H1 (cell line): Measurements from ENCODE around the gene RASL11B. TPM values are rescaled to one million over a fixed set of nuclear protein-coding genes. Genes with fewer than 3 reads are reported as not detected.
A peak's percentile ranks its signal among the peaks of the same experiment; 100 is the strongest.

Source experiments
- CTCF ChIA-PET: fragments of 300-600 bp; sonication (Branson Sonifier 250); formaldehyde crosslinking; loops from one replicate; lab custom pipeline; 2021; ENCODE audit not compliant: partially characterized antibody; lab: Charles Lee
- POLR2A ChIA-PET: fragments of 300-600 bp; sonication (Branson Sonifier 250); formaldehyde crosslinking; loops from one replicate; lab custom pipeline; 2021; ENCODE audit warnings: inconsistent platforms; ENCODE audit not compliant: partially characterized antibody; lab: Charles Lee
- DNase-seq, 2 experiments: peaks; one replicate each; pipeline versions ENCODE4 v3.0.0 to v3.0.0-alpha.2; 2010 to 2022; ENCODE audit warnings: low spot score in 2 of 2, low read depth in 1 of 2, mixed read lengths in 1 of 2
- FAIRE-seq: peaks from 2 replicates; lab custom pipeline; 2011; peaks lifted over from hg19 to GRCh38; lab: Jason Lieb, UNC
- H2AFZ ChIP-seq: 2 replicates; pipeline ENCODE4 v1.8.1; 2012; ENCODE audit warnings: low read length, inconsistent platforms
- H2AK5ac ChIP-seq: 2 replicates; pipeline ENCODE4 v1.6.1; 2013; ENCODE audit warnings: low read depth, low read length
- H2BK120ac ChIP-seq: replicated peaks from 2 replicates; pipeline ENCODE3; 2013; ENCODE audit warnings: low read depth, low read length, inconsistent platforms
- H2BK12ac ChIP-seq: 2 replicates; pipeline ENCODE4 v1.6.1; 2013; ENCODE audit warnings: low read depth, low read length
- H2BK15ac ChIP-seq: 2 replicates; pipeline ENCODE4 v1.6.1; 2013; ENCODE audit warnings: low read length
- H2BK20ac ChIP-seq: 2 replicates; pipeline ENCODE4 v1.6.1; 2013; ENCODE audit warnings: low read length
- H2BK5ac ChIP-seq: 2 replicates; pipeline ENCODE4 v1.6.1; 2013; ENCODE audit warnings: low read depth, low read length
- H3K14ac ChIP-seq: 2 replicates; pipeline ENCODE4 v1.6.1; 2013; ENCODE audit warnings: inconsistent platforms; ENCODE audit not compliant: insufficient read length
- H3K18ac ChIP-seq: 2 replicates; pipeline ENCODE4 v1.6.1; 2013; ENCODE audit warnings: low read length; ENCODE audit errors: extremely low read depth
- H3K23ac ChIP-seq: 2 replicates; pipeline ENCODE4 v1.6.1; 2013; ENCODE audit warnings: inconsistent platforms; ENCODE audit not compliant: insufficient read length
- H3K23me2 ChIP-seq: 2 replicates; pipeline ENCODE4 v1.6.1; 2013; ENCODE audit warnings: low read depth, low read length
- H3K27ac ChIP-seq: 2 replicates; pipeline ENCODE4 v1.6.1; 2011; ENCODE audit warnings: low read depth, low read length, inconsistent platforms
- H3K27me3 ChIP-seq, 4 experiments: replicated peaks in 1 of 4; 1 replicate in 1 of 4; 2 replicates in 3 of 4; pipeline versions ENCODE4 v1.6.1 to v1.8.1; 2011 to 2013; ENCODE audit warnings: low read length in 3 of 4, mild to moderate bottlenecking in 3 of 4, inconsistent platforms in 2 of 4, mixed read lengths in 2 of 4, moderate library complexity in 1 of 4; ENCODE audit not compliant: control insufficient read depth in 3 of 4, insufficient read depth in 3 of 4; ENCODE audit errors: extremely low read depth in 1 of 4
- H3K36me3 ChIP-seq, 4 experiments: 2 replicates each; pipeline versions ENCODE4 v1.6.1 to v1.8.1; 2011 to 2013; ENCODE audit warnings: mild to moderate bottlenecking in 4 of 4, low read length in 3 of 4, moderate library complexity in 2 of 4, control low read depth in 1 of 4, inconsistent platforms in 1 of 4; ENCODE audit not compliant: insufficient read depth in 4 of 4, control insufficient read depth in 2 of 4
- H3K4ac ChIP-seq: replicated peaks from 2 replicates; pipeline ENCODE3; 2013; ENCODE audit warnings: low read length, low read depth, mixed read lengths, inconsistent platforms; ENCODE audit not compliant: insufficient read length
- H3K4me1 ChIP-seq, 4 experiments: replicated peaks in 1 of 4; 1 replicate in 1 of 4; 2 replicates in 3 of 4; pipeline versions ENCODE4 v1.6.1 to v1.8.1; 2011 to 2013; ENCODE audit warnings: low read length in 3 of 4, inconsistent platforms in 2 of 4, mixed read lengths in 1 of 4; ENCODE audit not compliant: insufficient read depth in 4 of 4, control insufficient read depth in 3 of 4
- H3K4me2 ChIP-seq, 2 experiments: 2 replicates each; pipeline versions ENCODE4 v1.6.1 to v1.8.1; 2011 to 2013; ENCODE audit warnings: low read depth in 2 of 2, low read length in 2 of 2, control low read depth in 1 of 2, inconsistent platforms in 1 of 2, mild to moderate bottlenecking in 1 of 2; ENCODE audit not compliant: insufficient read depth in 1 of 2
- H3K4me3 ChIP-seq, 4 experiments: fragments of 200-600, 300-600 bp in 1 of 4; sonication (generic), shearing (Covaris generic), sonication (Bioruptor Twin) in 1 of 4; 2 replicates each; pipeline versions ENCODE4 v1.5.1 to v1.8.1; 2011 to 2016; ENCODE audit warnings: low read length in 4 of 4, low read depth in 3 of 4, control low read depth in 2 of 4, inconsistent platforms in 2 of 4, mild to moderate bottlenecking in 2 of 4, mixed read lengths in 1 of 4, moderate library complexity in 1 of 4; ENCODE audit not compliant: insufficient read depth in 2 of 4; ENCODE audit errors: extremely low read depth in 1 of 4
- H3K56ac ChIP-seq: replicated peaks from 2 replicates; pipeline ENCODE3; 2013; ENCODE audit warnings: low read depth, mild to moderate bottlenecking, mixed read lengths, low read length, inconsistent platforms; ENCODE audit not compliant: insufficient read length
- H3K79me1 ChIP-seq: 2 replicates; pipeline ENCODE4 v1.6.1; 2013; ENCODE audit warnings: low read depth, low read length, control low read depth
- H3K79me2 ChIP-seq, 2 experiments: 2 replicates each; pipeline versions ENCODE4 v1.6.1 to v1.8.1; 2012 to 2013; ENCODE audit warnings: low read length in 2 of 2, mild to moderate bottlenecking in 2 of 2, inconsistent platforms in 1 of 2; ENCODE audit not compliant: insufficient read depth in 2 of 2, control insufficient read depth in 1 of 2
- H3K9ac ChIP-seq, 4 experiments: replicated peaks in 1 of 4; 1 replicate in 1 of 4; 2 replicates in 3 of 4; pipeline versions ENCODE4 v1.6.1 to v1.8.1; 2011 to 2013; ENCODE audit warnings: low read depth in 3 of 4, low read length in 3 of 4, control low read depth in 2 of 4, mild to moderate bottlenecking in 2 of 4, moderate library complexity in 2 of 4, inconsistent platforms in 1 of 4; ENCODE audit errors: extremely low read depth in 1 of 4
- H3K9me3 ChIP-seq, 2 experiments: 2 replicates each; pipeline versions ENCODE4 v1.6.1 to v1.8.1; 2012 to 2013; ENCODE audit warnings: mild to moderate bottlenecking in 2 of 2, moderate library complexity in 2 of 2, control low read depth in 1 of 2, inconsistent platforms in 1 of 2, low read depth in 1 of 2, low read length in 1 of 2, mixed read lengths in 1 of 2; ENCODE audit not compliant: insufficient read depth in 2 of 2
- H4K20me1 ChIP-seq, 2 experiments: replicated peaks in 1 of 2; 2 replicates each; pipeline versions ENCODE3 to v1.8.1; 2011 to 2013; ENCODE audit warnings: inconsistent platforms in 2 of 2, low read length in 2 of 2, mild to moderate bottlenecking in 1 of 2; ENCODE audit not compliant: insufficient read depth in 2 of 2, control insufficient read depth in 1 of 2
- H4K5ac ChIP-seq: 2 replicates; pipeline ENCODE4 v1.6.1; 2013; ENCODE audit warnings: low read length, low read depth, mixed read lengths, inconsistent platforms; ENCODE audit not compliant: insufficient read length
- H4K8ac ChIP-seq: 2 replicates; pipeline ENCODE4 v1.8.0; 2013; ENCODE audit warnings: mild to moderate bottlenecking, moderate library complexity, low read length, inconsistent platforms; ENCODE audit not compliant: insufficient read depth; ENCODE audit errors: extremely low read depth
- H4K91ac ChIP-seq: replicated peaks from 2 replicates; pipeline ENCODE3; 2013; ENCODE audit warnings: low read length, mixed read lengths, inconsistent platforms; ENCODE audit not compliant: insufficient read length
- ATF3 ChIP-seq: IDR thresholded peaks from 2 replicates; pipeline ENCODE4 v1.6.1; 2011; ENCODE audit warnings: low read depth, mild to moderate bottlenecking, low read length; ENCODE audit not compliant: insufficient read depth
- BCL11A ChIP-seq, 2 experiments: IDR thresholded peaks; one replicate each; pipeline ENCODE4 v1.6.1; 2011; ENCODE audit warnings: low read depth in 2 of 2, low read length in 2 of 2, mild to moderate bottlenecking in 2 of 2
- HDAC6 ChIP-seq: IDR thresholded peaks from one replicate; pipeline ENCODE4 v1.7.1; 2012; ENCODE audit warnings: low read depth, mild to moderate bottlenecking, inconsistent platforms, low read length, moderate library complexity
- KDM1A ChIP-seq: fragments of 200-600, 300-600 bp; sonication (generic); IDR thresholded peaks from 2 replicates; pipeline ENCODE4 v1.7.1; 2016; ENCODE audit warnings: mild to moderate bottlenecking, low read length, borderline replicate concordance
- KDM5A ChIP-seq: fragments of 200-600 bp; IDR thresholded peaks from 2 replicates; pipeline ENCODE4 v1.7.1; 2012; ENCODE audit warnings: mild to moderate bottlenecking, low read length, inconsistent platforms, mixed read lengths
- NRF1 ChIP-seq: IDR thresholded peaks from 2 replicates; pipeline ENCODE4 v1.6.1; 2011; ENCODE audit warnings: mild to moderate bottlenecking, low read depth, low read length, improper control_type of control experiment
- SAP30 ChIP-seq: fragments of 300-600 bp; sonication (generic); IDR thresholded peaks from 2 replicates; pipeline ENCODE4 v1.7.1; 2012; ENCODE audit warnings: low read length, moderate library complexity, mild to moderate bottlenecking, inconsistent platforms; ENCODE audit not compliant: insufficient read depth, insufficient replicate concordance
- SIX5 ChIP-seq: IDR thresholded peaks from 2 replicates; pipeline ENCODE4 v1.6.1; 2011; ENCODE audit warnings: mild to moderate bottlenecking, low read depth, low read length
- SRF ChIP-seq: IDR thresholded peaks from 2 replicates; pipeline ENCODE4 v1.6.1; 2011; ENCODE audit warnings: mild to moderate bottlenecking, low read depth, low read length, moderate library complexity
- WGBS, 2 experiments: shearing (Covaris generic) in 1 of 2; methylation state at CpG; one replicate each; pipeline versions ENCODE4 v1.1.6 to v1.1.7; 2013 to 2015; ENCODE audit warnings: low lambda C conversion rate in 2 of 2, mixed read lengths in 2 of 2, inconsistent platforms in 1 of 2, low coverage in 1 of 2, missing lambda C conversion rate in 1 of 2; ENCODE audit not compliant: insufficient replicate concordance in 2 of 2, insufficient coverage in 1 of 2, insufficient read length in 1 of 2; ENCODE audit errors: extremely low coverage in 1 of 2, missing lambda C conversion rate in 1 of 2; 5-methylcytosine and 5-hydroxymethylcytosine counted together
- polyA plus RNA-seq, 7 experiments: library from polyadenylated mRNA; depleted of rRNA in 3 of 7; stranded (reverse) in 5 of 7; unstranded in 2 of 7; fragments of >200 nt in 5 of 7; fragments of 200-250 nt in 2 of 7; gene quantifications; 1 replicate in 5 of 7; 2 replicates in 1 of 7; 4 replicates in 1 of 7; pipeline versions ENCODE4 v1.2.1 to v1.2.3, GENCODE V29; 2011 to 2013; ENCODE audit warnings: missing spikeins in 2 of 7, mixed read lengths in 2 of 7
- total RNA-seq: library from RNA; stranded (reverse); fragmentation: NEBNext Ultra II Directional; extraction: Animal tissue kit (Norgen Biotek cat#: 25700); gene quantifications from 2 replicates; pipeline ENCODE4 v1.2.1, GENCODE V29; 2021
- TF ChIP-seq, protein P1 (sequence below): IDR thresholded peaks from 2 replicates; pipeline ENCODE4 v1.6.1; 2012; ENCODE audit warnings: inconsistent platforms
- TF ChIP-seq, protein P2 (sequence below): IDR thresholded peaks from 2 replicates; pipeline ENCODE4 v1.6.1; 2011; ENCODE audit warnings: low read length, improper control_type of control experiment

Gene RASL11B
- total and polyA plus RNA-seq, 2 of the 8 experiments (the other 6 are each of a cell fraction or from before 2014, with no cell fraction given): 49.8 to 75.5 TPM

DNA sequence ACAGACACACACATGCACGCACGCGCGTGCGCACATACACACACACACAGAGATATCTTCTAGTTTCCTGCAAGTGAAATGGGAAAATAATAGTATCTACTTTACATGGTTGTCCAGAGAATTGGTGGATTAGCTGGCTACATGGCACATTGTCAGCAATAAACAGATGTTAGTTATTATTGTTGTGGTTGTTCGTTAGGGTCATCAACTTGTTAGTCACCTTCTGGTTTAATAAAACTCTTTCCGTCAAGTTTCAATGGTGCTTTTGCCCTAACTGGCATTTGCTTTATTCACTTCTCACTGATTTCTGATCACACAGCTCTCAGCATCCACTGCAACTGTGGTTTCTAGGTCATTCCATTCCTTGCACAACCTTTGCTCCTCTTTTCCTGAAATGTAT lies 25.4 kb upstream of the RASL11B start:
- Histone ChIP-seq H4K20me1 (no peaks in the 10 kb centered on the region), H3K4me3 (no peak overlapping the region), H2BK5ac (peak overlapping the region; percentile 92; the same call in 1 of the 2 replicates), H3K4me1 (peaks cover 5 to 21% (median 13%) of the 10 kb centered on the region in 4 experiments), H3K23ac (no peak overlapping the region), H2AK5ac (peak overlapping the region; percentile 67; the same call in 1 of the 2 replicates), H4K8ac (no peak overlapping the region), H3K18ac (peak overlapping the region; percentile 49; the same call in 1 of the 2 replicates), H2BK120ac (peak overlapping the region; percentile 74), H3K36me3 (no peaks in the 10 kb centered on the region), H3K4me2 (no peak overlapping the region), H4K91ac (peak overlapping the region; percentile 90), H2AFZ (no peak overlapping the region), H2BK12ac (peak overlapping the region; percentile 78), H3K79me1 (no peaks in the 10 kb centered on the region), H3K4ac (peak overlapping the region; percentile 69), H3K27ac (no peak overlapping the region), H3K9ac (no peak overlapping the region), H3K56ac (no peak overlapping the region), H3K14ac (no peak overlapping the region), H3K27me3 (no peaks in the 10 kb centered on the region), H2BK15ac (no peak overlapping the region), H3K79me2 (no peaks in the 10 kb centered on the region), H3K23me2 (no peaks in the 10 kb centered on the region), H4K5ac (no peak overlapping the region), H2BK20ac (peak overlapping the region; percentile 94), H3K9me3 (no peaks in the 10 kb centered on the region)
- CTCF ChIA-PET: interaction anchor here (0.6 to 2.2 kb wide), 4 partner anchors 9 to 104 kb away, joined by 3 to 6 read pairs (median 4); no protein-coding TSS in a partner anchor
- 95% methylated on average over 7 of the region's 7 CpGs; no CpG with 5 or more reads in 1 of the 2 experiments for WGBS, 2 experiments
- POLR2A ChIA-PET: interaction anchor here (0.6 to 15.2 kb wide), 6 partner anchors 10 to 124 kb away, joined by 3 to 165 read pairs (median 8); partner anchors contain the start of gene RASL11B
- FAIRE-seq: no peak
- no peak for DNase-seq
- no peak for TF ChIP-seq SIX5
- no peak for TF ChIP-seq KDM5A
- TF ChIP-seq NRF1: no peak
- no peak for TF ChIP-seq ATF3
- TF ChIP-seq, protein P1, sequence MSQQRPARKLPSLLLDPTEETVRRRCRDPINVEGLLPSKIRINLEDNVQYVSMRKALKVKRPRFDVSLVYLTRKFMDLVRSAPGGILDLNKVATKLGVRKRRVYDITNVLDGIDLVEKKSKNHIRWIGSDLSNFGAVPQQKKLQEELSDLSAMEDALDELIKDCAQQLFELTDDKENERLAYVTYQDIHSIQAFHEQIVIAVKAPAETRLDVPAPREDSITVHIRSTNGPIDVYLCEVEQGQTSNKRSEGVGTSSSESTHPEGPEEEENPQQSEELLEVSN: no peak
- TF ChIP-seq SRF: no peak
- no peak for TF ChIP-seq KDM1A
- TF ChIP-seq HDAC6: no peak
- no peak for TF ChIP-seq SAP30
- no peak for TF ChIP-seq BCL11A (IDR thresholded peaks at IDR 0.05; ENCODE audit: low read depth in 2 of 2, low read length in 2 of 2)
- TF ChIP-seq, protein P2, sequence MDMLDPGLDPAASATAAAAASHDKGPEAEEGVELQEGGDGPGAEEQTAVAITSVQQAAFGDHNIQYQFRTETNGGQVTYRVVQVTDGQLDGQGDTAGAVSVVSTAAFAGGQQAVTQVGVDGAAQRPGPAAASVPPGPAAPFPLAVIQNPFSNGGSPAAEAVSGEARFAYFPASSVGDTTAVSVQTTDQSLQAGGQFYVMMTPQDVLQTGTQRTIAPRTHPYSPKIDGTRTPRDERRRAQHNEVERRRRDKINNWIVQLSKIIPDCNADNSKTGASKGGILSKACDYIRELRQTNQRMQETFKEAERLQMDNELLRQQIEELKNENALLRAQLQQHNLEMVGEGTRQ: no peak
